ENCODE data around the gene SECTM1.
A peak's percentile ranks its signal among the peaks of the same experiment; 100 is the strongest.

The SECTM1 gene

GRCh38 chr17:82330322-82331239 lies 3.0 kb downstream of the SECTM1 start:
- no peak overlapping the region for H3K4me3 ChIP-seq (IDR thresholded peaks at IDR 0.05; ENCODE audit: insufficient read depth, low read depth, low read length)
- no peak overlapping the region for H3K9ac ChIP-seq
- no peaks in the 10 kb centered on the region for H3K79me2 ChIP-seq (ENCODE audit: insufficient read depth, low read depth)
- TF ChIP-seq CTCF (conservative IDR thresholded peaks at IDR 0.05; ENCODE audit: low read depth, low read length), result no peak
- H3K27ac ChIP-seq, result no peak overlapping the region
- H3K36me3 ChIP-seq (ENCODE audit: insufficient read depth), result no peaks in the 10 kb centered on the region
- peak overlapping the region; percentile 76 for H3K4me2 ChIP-seq
- H4K20me1 ChIP-seq (ENCODE audit: insufficient read depth), result no peaks in the 10 kb centered on the region
- peak overlapping the region; percentile 24; the same call in 1 of the 2 replicates for H2AFZ ChIP-seq (ENCODE audit: low read depth)
- H3K27me3 ChIP-seq (ENCODE audit: insufficient read depth, low read depth), result no peaks in the 10 kb centered on the region
- peaks cover 59% of the 10 kb centered on the region for H3K4me1 ChIP-seq (ENCODE audit: low read depth, poor library complexity, severe bottlenecking)

- Histone ChIP-seq H3K4me1 (ENCODE audit: low read depth, poor library complexity, severe bottlenecking) (peaks cover 53% of the 10 kb centered on the region), H2AFZ (ENCODE audit: low read depth) (peak overlapping the region; percentile 24; the same call in 1 of the 2 replicates), H3K9ac (no peak overlapping the region), H3K36me3 (ENCODE audit: insufficient read depth) (no peaks in the 10 kb centered on the region), H3K27ac (no peak overlapping the region), H3K4me2 (peak overlapping the region; percentile 76), H3K27me3 (ENCODE audit: insufficient read depth, low read depth) (no peaks in the 10 kb centered on the region), H4K20me1 (ENCODE audit: insufficient read depth) (no peaks in the 10 kb centered on the region), H3K79me2 (ENCODE audit: insufficient read depth, low read depth) (no peaks in the 10 kb centered on the region), H3K4me3 (IDR thresholded peaks at IDR 0.05; ENCODE audit: insufficient read depth, low read depth, low read length) (no peak overlapping the region)
- TF ChIP-seq CTCF (conservative IDR thresholded peaks at IDR 0.05; ENCODE audit: low read depth, low read length), result no peak
These were observed 3.8 kb downstream of the SECTM1 start for GRCh38 chr17:82329683-82330321.

DNA sequence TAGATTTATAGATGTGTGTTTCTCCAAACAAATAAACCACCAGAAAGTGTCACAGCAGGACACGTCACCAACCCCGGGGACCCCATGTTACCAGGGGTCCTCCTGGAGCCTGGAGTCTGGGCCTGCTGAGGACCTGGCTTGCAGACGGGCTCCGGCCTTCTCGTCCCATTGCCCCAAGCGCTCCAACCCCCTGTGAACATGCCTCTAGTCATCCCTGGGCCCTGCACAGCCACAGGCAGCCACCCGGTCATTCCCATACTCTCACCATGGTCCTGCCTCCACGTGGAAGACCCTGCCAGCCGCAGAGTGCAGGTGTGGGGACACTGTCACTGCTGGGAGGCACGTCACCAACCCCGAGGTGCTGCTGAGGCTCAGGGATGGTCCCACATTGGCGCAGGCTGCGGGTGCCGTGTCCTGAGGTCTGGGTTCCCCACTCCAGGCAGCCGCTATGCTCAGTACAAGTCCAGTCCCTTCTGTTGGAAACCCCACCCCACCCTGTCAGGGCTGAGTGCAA lies 4.5 kb downstream of the SECTM1 start:
- TF ChIP-seq CTCF (conservative IDR thresholded peaks at IDR 0.05; ENCODE audit: low read depth, low read length), result no peak
- Histone ChIP-seq H3K4me2 (no peak overlapping the region), H2AFZ (ENCODE audit: low read depth) (no peak overlapping the region), H3K4me1 (ENCODE audit: low read depth, poor library complexity, severe bottlenecking) (peaks cover 52% of the 10 kb centered on the region), H3K36me3 (ENCODE audit: insufficient read depth) (no peaks in the 10 kb centered on the region), H3K4me3 (IDR thresholded peaks at IDR 0.05; ENCODE audit: insufficient read depth, low read depth, low read length) (no peak overlapping the region), H3K79me2 (ENCODE audit: insufficient read depth, low read depth) (no peaks in the 10 kb centered on the region), H3K27me3 (ENCODE audit: insufficient read depth, low read depth) (no peaks in the 10 kb centered on the region), H3K27ac (no peak overlapping the region), H4K20me1 (ENCODE audit: insufficient read depth) (no peaks in the 10 kb centered on the region), H3K9ac (no peak overlapping the region)

GRCh38 chr17:82328141-82328993 lies 5.2 kb downstream of the SECTM1 start:
- H3K4me1 ChIP-seq (ENCODE audit: low read depth, poor library complexity, severe bottlenecking), result peaks cover 56% of the 10 kb centered on the region
- no peak overlapping the region for H3K4me2 ChIP-seq
- no peaks in the 10 kb centered on the region for H3K27me3 ChIP-seq (ENCODE audit: insufficient read depth, low read depth)
- H4K20me1 ChIP-seq (ENCODE audit: insufficient read depth), result no peaks in the 10 kb centered on the region
- H3K79me2 ChIP-seq (ENCODE audit: insufficient read depth, low read depth), result no peaks in the 10 kb centered on the region
- H3K27ac ChIP-seq, result no peak overlapping the region
- no peak for TF ChIP-seq CTCF (conservative IDR thresholded peaks at IDR 0.05; ENCODE audit: low read depth, low read length)
- no peak overlapping the region for H3K4me3 ChIP-seq (IDR thresholded peaks at IDR 0.05; ENCODE audit: insufficient read depth, low read depth, low read length)
- H3K36me3 ChIP-seq (ENCODE audit: insufficient read depth), result no peaks in the 10 kb centered on the region
- H3K9ac ChIP-seq, result no peak overlapping the region
- H2AFZ ChIP-seq (ENCODE audit: low read depth), result no peak overlapping the region

Measured in KMS-11 (cell line).